ENCODE results near the gene PKNOX2. TPM values are rescaled to one million over a fixed set of nuclear protein-coding genes. Genes with fewer than 3 reads are reported as not detected.
A peak's percentile ranks its signal among the peaks of the same experiment; 100 is the strongest.

Gene PKNOX2
- total RNA-seq, 1 donor from 2014 or later = 6.8 TPM

- peak overlapping the region; percentile 90 for H3K27ac ChIP-seq (ENCODE audit: low read depth, low read length)
- peaks cover 53 to 67% (median 58%) of the 10 kb centered on the region in 3 donors for H3K4me1 ChIP-seq (ENCODE audit: control insufficient read depth in 3 of 3, insufficient read depth in 3 of 3, low read length in 3 of 3)
- H3K27me3 ChIP-seq (ENCODE audit: control insufficient read depth in 3 of 3, insufficient read depth in 3 of 3, low read length in 3 of 3) = peaks cover 0 to 2% (median 0%) of the 10 kb centered on the region in 3 donors
- H3K9ac ChIP-seq (ENCODE audit: low read depth in 1 of 3, low read length in 3 of 3) = peak overlapping the region in 2 of 3 donors; percentile 23 to 68
- H3K4me3 ChIP-seq (ENCODE audit: low read length in 3 of 3) = peak overlapping the region; percentile 29 to 52 (median 49)
- no peaks in the 10 kb centered on the region for H3K9me3 ChIP-seq (ENCODE audit: control insufficient read depth in 3 of 3, low read length in 3 of 3)
- H3K36me3 ChIP-seq (ENCODE audit: control insufficient read depth in 3 of 3, insufficient read depth in 3 of 3, low read length in 3 of 3) = no peaks in the 10 kb centered on the region
Measured at GRCh38 chr11:125170510-125171031, 6.0 kb downstream of the PKNOX2 start.

- Histone ChIP-seq H3K27ac (ENCODE audit: low read depth, low read length) (no peak overlapping the region), H3K4me1 (ENCODE audit: control insufficient read depth in 3 of 3, insufficient read depth in 3 of 3, low read length in 3 of 3) (peaks cover 50 to 68% (median 60%) of the 10 kb centered on the region in 3 donors)
Measured at GRCh38 chr11:125171974-125172373, 7.4 kb downstream of the PKNOX2 start.

GRCh38 chr11:125173027-125173426 is 8.5 kb downstream of the PKNOX2 start:
- Histone ChIP-seq H3K36me3 (ENCODE audit: control insufficient read depth in 3 of 3, insufficient read depth in 3 of 3, low read length in 3 of 3) (no peaks in the 10 kb centered on the region), H3K9me3 (ENCODE audit: control insufficient read depth in 3 of 3, low read length in 3 of 3) (no peaks in the 10 kb centered on the region), H3K27ac (ENCODE audit: low read depth, low read length) (no peak overlapping the region), H3K27me3 (ENCODE audit: control insufficient read depth in 3 of 3, insufficient read depth in 3 of 3, low read length in 3 of 3) (peaks cover 0 to 2% (median 0%) of the 10 kb centered on the region in 3 donors), H3K9ac (ENCODE audit: low read depth in 1 of 3, low read length in 3 of 3) (no peak overlapping the region), H3K4me3 (ENCODE audit: low read length in 3 of 3) (no peak overlapping the region), H3K4me1 (ENCODE audit: control insufficient read depth in 3 of 3, insufficient read depth in 3 of 3, low read length in 3 of 3) (peaks cover 40 to 64% (median 54%) of the 10 kb centered on the region in 3 donors)

More at GRCh38 chr11:125171974-125172373, 7.4 kb downstream of the PKNOX2 start:
- Histone ChIP-seq H3K9me3 (ENCODE audit: control insufficient read depth in 3 of 3, low read length in 3 of 3) (no peaks in the 10 kb centered on the region), H3K4me3 (ENCODE audit: low read length in 3 of 3) (no peak overlapping the region), H3K27me3 (ENCODE audit: control insufficient read depth in 3 of 3, insufficient read depth in 3 of 3, low read length in 3 of 3) (peaks cover 0 to 2% (median 0%) of the 10 kb centered on the region in 3 donors), H3K9ac (ENCODE audit: low read depth in 1 of 3, low read length in 3 of 3) (no peak overlapping the region), H3K36me3 (ENCODE audit: control insufficient read depth in 3 of 3, insufficient read depth in 3 of 3, low read length in 3 of 3) (no peaks in the 10 kb centered on the region)

- Histone ChIP-seq H3K4me3 (ENCODE audit: low read length in 3 of 3) (no peak overlapping the region), H3K27ac (ENCODE audit: low read depth, low read length) (no peak overlapping the region), H3K36me3 (ENCODE audit: control insufficient read depth in 3 of 3, insufficient read depth in 3 of 3, low read length in 3 of 3) (no peaks in the 10 kb centered on the region), H3K4me1 (ENCODE audit: control insufficient read depth in 3 of 3, insufficient read depth in 3 of 3, low read length in 3 of 3) (peaks cover 34 to 58% (median 49%) of the 10 kb centered on the region in 3 donors), H3K9ac (ENCODE audit: low read depth in 1 of 3, low read length in 3 of 3) (no peak overlapping the region), H3K9me3 (ENCODE audit: control insufficient read depth in 3 of 3, low read length in 3 of 3) (no peaks in the 10 kb centered on the region), H3K27me3 (ENCODE audit: control insufficient read depth in 3 of 3, insufficient read depth in 3 of 3, low read length in 3 of 3) (peaks cover 0 to 2% (median 0%) of the 10 kb centered on the region in 3 donors)
Measured at GRCh38 chr11:125173556-125173955, 9.0 kb downstream of the PKNOX2 start.

- H3K27ac ChIP-seq (ENCODE audit: low read depth, low read length) = no peak overlapping the region
- peaks cover 29 to 53% (median 44%) of the 10 kb centered on the region in 3 donors for H3K4me1 ChIP-seq (ENCODE audit: control insufficient read depth in 3 of 3, insufficient read depth in 3 of 3, low read length in 3 of 3)
- no peak overlapping the region for H3K9ac ChIP-seq (ENCODE audit: low read depth in 1 of 3, low read length in 3 of 3)
- H3K4me3 ChIP-seq (ENCODE audit: low read length in 3 of 3) = no peak overlapping the region
- no peaks in the 10 kb centered on the region for H3K9me3 ChIP-seq (ENCODE audit: control insufficient read depth in 3 of 3, low read length in 3 of 3)
- H3K27me3 ChIP-seq (ENCODE audit: control insufficient read depth in 3 of 3, insufficient read depth in 3 of 3, low read length in 3 of 3) = peaks cover 0 to 2% (median 0%) of the 10 kb centered on the region in 3 donors
- no peaks in the 10 kb centered on the region for H3K36me3 ChIP-seq (ENCODE audit: control insufficient read depth in 3 of 3, insufficient read depth in 3 of 3, low read length in 3 of 3)
Measured at GRCh38 chr11:125174057-125174456, 9.5 kb downstream of the PKNOX2 start.

GRCh38 chr11:125174686-125175085 is 10.1 kb downstream of the PKNOX2 start:
- Histone ChIP-seq H3K9me3 (ENCODE audit: control insufficient read depth in 3 of 3, low read length in 3 of 3) (no peaks in the 10 kb centered on the region), H3K36me3 (ENCODE audit: control insufficient read depth in 3 of 3, insufficient read depth in 3 of 3, low read length in 3 of 3) (no peaks in the 10 kb centered on the region), H3K4me3 (ENCODE audit: low read length in 3 of 3) (no peak overlapping the region), H3K4me1 (ENCODE audit: control insufficient read depth in 3 of 3, insufficient read depth in 3 of 3, low read length in 3 of 3) (peaks cover 23 to 47% (median 39%) of the 10 kb centered on the region in 3 donors), H3K9ac (ENCODE audit: low read depth in 1 of 3, low read length in 3 of 3) (no peak overlapping the region), H3K27me3 (ENCODE audit: control insufficient read depth in 3 of 3, insufficient read depth in 3 of 3, low read length in 3 of 3) (peaks cover 0 to 2% (median 0%) of the 10 kb centered on the region in 3 donors), H3K27ac (ENCODE audit: low read depth, low read length) (no peak overlapping the region)

GRCh38 chr11:125175166-125175565 is 10.6 kb downstream of the PKNOX2 start:
- Histone ChIP-seq H3K9ac (ENCODE audit: low read depth in 1 of 3, low read length in 3 of 3) (no peak overlapping the region), H3K27ac (ENCODE audit: low read depth, low read length) (no peak overlapping the region), H3K27me3 (ENCODE audit: control insufficient read depth in 3 of 3, insufficient read depth in 3 of 3, low read length in 3 of 3) (peaks cover 0 to 2% (median 0%) of the 10 kb centered on the region in 3 donors), H3K36me3 (ENCODE audit: control insufficient read depth in 3 of 3, insufficient read depth in 3 of 3, low read length in 3 of 3) (no peaks in the 10 kb centered on the region), H3K4me3 (ENCODE audit: low read length in 3 of 3) (no peak overlapping the region), H3K4me1 (ENCODE audit: control insufficient read depth in 3 of 3, insufficient read depth in 3 of 3, low read length in 3 of 3) (peaks cover 23 to 46% (median 39%) of the 10 kb centered on the region in 3 donors), H3K9me3 (ENCODE audit: control insufficient read depth in 3 of 3, low read length in 3 of 3) (no peaks in the 10 kb centered on the region)

GRCh38 chr11:125175896-125176575 is 11.5 kb downstream of the PKNOX2 start:
- Histone ChIP-seq H3K4me1 (ENCODE audit: control insufficient read depth in 3 of 3, insufficient read depth in 3 of 3, low read length in 3 of 3) (peaks cover 22 to 45% (median 35%) of the 10 kb centered on the region in 3 donors), H3K27ac (ENCODE audit: low read depth, low read length) (no peak overlapping the region), H3K9me3 (ENCODE audit: control insufficient read depth in 3 of 3, low read length in 3 of 3) (no peaks in the 10 kb centered on the region)

GRCh38 chr11:125176866-125177265 is 12.3 kb downstream of the PKNOX2 start:
- no peaks in the 10 kb centered on the region for H3K9me3 ChIP-seq (ENCODE audit: control insufficient read depth in 3 of 3, low read length in 3 of 3)
- no peaks in the 10 kb centered on the region for H3K36me3 ChIP-seq (ENCODE audit: control insufficient read depth in 3 of 3, insufficient read depth in 3 of 3, low read length in 3 of 3)
- no peak overlapping the region for H3K27ac ChIP-seq (ENCODE audit: low read depth, low read length)
- no peak overlapping the region for H3K9ac ChIP-seq (ENCODE audit: low read depth in 1 of 3, low read length in 3 of 3)
- no peak overlapping the region for H3K4me3 ChIP-seq (ENCODE audit: low read length in 3 of 3)
- H3K4me1 ChIP-seq (ENCODE audit: control insufficient read depth in 3 of 3, insufficient read depth in 3 of 3, low read length in 3 of 3) = peaks cover 22 to 43% (median 28%) of the 10 kb centered on the region in 3 donors
- H3K27me3 ChIP-seq (ENCODE audit: control insufficient read depth in 3 of 3, insufficient read depth in 3 of 3, low read length in 3 of 3) = peaks cover 0 to 1% (median 0%) of the 10 kb centered on the region in 3 donors

More at GRCh38 chr11:125175896-125176575, 11.5 kb downstream of the PKNOX2 start:
- Histone ChIP-seq H3K9ac (ENCODE audit: low read depth in 1 of 3, low read length in 3 of 3) (no peak overlapping the region), H3K4me3 (ENCODE audit: low read length in 3 of 3) (no peak overlapping the region), H3K36me3 (ENCODE audit: control insufficient read depth in 3 of 3, insufficient read depth in 3 of 3, low read length in 3 of 3) (no peaks in the 10 kb centered on the region), H3K27me3 (ENCODE audit: control insufficient read depth in 3 of 3, insufficient read depth in 3 of 3, low read length in 3 of 3) (peaks cover 0 to 2% (median 0%) of the 10 kb centered on the region in 3 donors)

GRCh38 chr11:125177543-125177942 is 13.0 kb downstream of the PKNOX2 start:
- H3K9me3 ChIP-seq (ENCODE audit: control insufficient read depth in 3 of 3, low read length in 3 of 3) = no peaks in the 10 kb centered on the region
- H3K9ac ChIP-seq (ENCODE audit: low read depth in 1 of 3, low read length in 3 of 3) = no peak overlapping the region
- no peaks in the 10 kb centered on the region for H3K27me3 ChIP-seq (ENCODE audit: control insufficient read depth in 3 of 3, insufficient read depth in 3 of 3, low read length in 3 of 3)
- no peak overlapping the region for H3K4me3 ChIP-seq (ENCODE audit: low read length in 3 of 3)
- H3K4me1 ChIP-seq (ENCODE audit: control insufficient read depth in 3 of 3, insufficient read depth in 3 of 3, low read length in 3 of 3) = peaks cover 22 to 45% (median 25%) of the 10 kb centered on the region in 3 donors
- no peak overlapping the region for H3K27ac ChIP-seq (ENCODE audit: low read depth, low read length)
- no peaks in the 10 kb centered on the region for H3K36me3 ChIP-seq (ENCODE audit: control insufficient read depth in 3 of 3, insufficient read depth in 3 of 3, low read length in 3 of 3)

Data from skeletal muscle tissue (tissue), 4 donors.